ENCODE data around the gene TRAPPC13.

GRCh38 chr5:65588694-65589093 lies 36.1 kb upstream of the TRAPPC13 start:
- TF ChIP-seq POLR2A (IDR thresholded peaks at IDR 0.05): no peak
- no peak for TF ChIP-seq CTCF (IDR thresholded peaks at IDR 0.05)

Measured in lower leg skin (tissue), 3 donors.